SU-DHL-6 (cell line): ENCODE measurements around the gene CST6.

Source experiments
- EZH2phosphoT487 ChIP-seq: fragments of 200-600 bp; sonication (generic), shearing (Covaris generic); conservative IDR thresholded peaks from 2 replicates; pipeline ENCODE4 v1.6.1; 2018; ENCODE audit warnings: mild to moderate bottlenecking, antibody characterized with exemption, low read length, moderate library complexity, mixed read lengths
- TF ChIP-seq, protein P1 (sequence below): fragments of 200-600 bp; sonication (generic); IDR thresholded peaks from one replicate; pipeline ENCODE4 v1.5.1; 2017; ENCODE audit warnings: antibody characterized with exemption, mild to moderate bottlenecking, low read length, moderate library complexity; ENCODE audit not compliant: insufficient read depth, poor library complexity, severe bottlenecking

DNA sequence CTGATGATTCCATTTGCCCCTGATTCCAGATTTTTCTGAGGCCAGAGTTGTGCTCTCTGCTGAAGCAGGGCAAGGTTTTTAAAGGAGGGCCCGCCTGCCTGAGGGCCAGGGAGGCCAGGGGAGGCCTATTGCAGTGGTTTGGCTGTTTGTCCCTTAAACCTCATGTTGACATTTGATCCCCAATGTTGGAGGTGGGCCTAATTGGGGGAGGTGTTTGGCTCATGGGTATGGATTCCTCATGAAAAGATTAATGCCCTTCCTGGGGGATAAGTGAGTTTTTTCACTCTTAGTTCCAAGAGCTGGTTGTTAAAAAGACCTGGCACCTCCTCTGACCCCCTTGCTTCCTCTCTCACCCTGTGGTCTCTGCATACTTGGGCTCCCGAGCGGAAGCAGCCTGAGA, 28.0 kb downstream of the CST6 start:
- TF ChIP-seq, protein P1, sequence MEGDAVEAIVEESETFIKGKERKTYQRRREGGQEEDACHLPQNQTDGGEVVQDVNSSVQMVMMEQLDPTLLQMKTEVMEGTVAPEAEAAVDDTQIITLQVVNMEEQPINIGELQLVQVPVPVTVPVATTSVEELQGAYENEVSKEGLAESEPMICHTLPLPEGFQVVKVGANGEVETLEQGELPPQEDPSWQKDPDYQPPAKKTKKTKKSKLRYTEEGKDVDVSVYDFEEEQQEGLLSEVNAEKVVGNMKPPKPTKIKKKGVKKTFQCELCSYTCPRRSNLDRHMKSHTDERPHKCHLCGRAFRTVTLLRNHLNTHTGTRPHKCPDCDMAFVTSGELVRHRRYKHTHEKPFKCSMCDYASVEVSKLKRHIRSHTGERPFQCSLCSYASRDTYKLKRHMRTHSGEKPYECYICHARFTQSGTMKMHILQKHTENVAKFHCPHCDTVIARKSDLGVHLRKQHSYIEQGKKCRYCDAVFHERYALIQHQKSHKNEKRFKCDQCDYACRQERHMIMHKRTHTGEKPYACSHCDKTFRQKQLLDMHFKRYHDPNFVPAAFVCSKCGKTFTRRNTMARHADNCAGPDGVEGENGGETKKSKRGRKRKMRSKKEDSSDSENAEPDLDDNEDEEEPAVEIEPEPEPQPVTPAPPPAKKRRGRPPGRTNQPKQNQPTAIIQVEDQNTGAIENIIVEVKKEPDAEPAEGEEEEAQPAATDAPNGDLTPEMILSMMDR: no peak
- TF ChIP-seq EZH2phosphoT487: no peak
